Thyroid gland (tissue), 4 donors: ENCODE measurements around the gene DST. TPM values are rescaled to one million over a fixed set of nuclear protein-coding genes. Genes with fewer than 3 reads are reported as not detected.

Experiments
- DNase-seq, 2 donors: peaks; one replicate each; pipeline ENCODE4 v3.0.0-alpha.2; 2019
- H3K27ac ChIP-seq, 3 donors: fragments of 200-600 bp; sonication (generic); 1 replicate in 2 of 3; 2 replicates in 1 of 3; pipeline ENCODE4 v1.5.1; 2016 to 2019; ENCODE audit warnings: mild to moderate bottlenecking in 1 of 3, moderate library complexity in 1 of 3
- H3K27me3 ChIP-seq: fragments of 200-600 bp; sonication (generic); one replicate; pipeline ENCODE4 v1.5.1; 2019
- H3K36me3 ChIP-seq, 2 donors: fragments of 200-600 bp; sonication (generic); one replicate each; pipeline ENCODE4 v1.5.1; 2016 to 2019
- H3K4me1 ChIP-seq, 2 donors: fragments of 200-600 bp; sonication (generic); one replicate each; pipeline ENCODE4 v1.5.1; 2017 to 2019
- H3K4me3 ChIP-seq, 3 donors: fragments of 200-600 bp; sonication (generic); replicated peaks in 1 of 3; 1 replicate in 2 of 3; 2 replicates in 1 of 3; pipeline ENCODE4 v1.5.1; 2016; ENCODE audit warnings: mild to moderate bottlenecking in 1 of 3
- H3K9me3 ChIP-seq: fragments of 200-600 bp; sonication (generic); one replicate; pipeline ENCODE4 v1.5.1; 2017
- POLR2A ChIP-seq, 2 donors: fragments of 450-650 bp; IDR thresholded peaks; one replicate each; pipeline ENCODE4 v1.6.1; 2017; ENCODE audit warnings: antibody characterized with exemption in 2 of 2, mild to moderate bottlenecking in 2 of 2, moderate library complexity in 1 of 2
- WGBS, 2 donors: methylation state at CpG; one replicate each; pipeline ENCODE4 v1.1.5; 2017; 5-methylcytosine and 5-hydroxymethylcytosine counted together
- intact Hi-C: fragments of 100-400 bp; cut with DNase I; formaldehyde crosslinking; loops from one replicate; pipeline ENCODE4 v1.15.1; 2023
- total RNA-seq, 4 donors: library from RNA; depleted of rRNA; stranded (reverse); fragments of >200 nt; gene quantifications; one replicate each; pipeline ENCODE4 v1.2.3, GENCODE V29; 2016
- TF ChIP-seq, protein P1 (sequence below), 6 experiments: fragments of 200-600 bp in 3 of 6; fragments of 450-650 bp in 3 of 6; sonication (generic) in 3 of 6; IDR thresholded peaks; one replicate each; pipeline ENCODE4 v1.5.1; 2016 to 2019; ENCODE audit warnings: antibody characterized with exemption in 6 of 6, mild to moderate bottlenecking in 2 of 6, inconsistent platforms in 1 of 6, moderate library complexity in 1 of 6

DST gene
- total RNA-seq, 4 donors from 2014 or later = 99.8 to 169 (median 149) TPM

DNA sequence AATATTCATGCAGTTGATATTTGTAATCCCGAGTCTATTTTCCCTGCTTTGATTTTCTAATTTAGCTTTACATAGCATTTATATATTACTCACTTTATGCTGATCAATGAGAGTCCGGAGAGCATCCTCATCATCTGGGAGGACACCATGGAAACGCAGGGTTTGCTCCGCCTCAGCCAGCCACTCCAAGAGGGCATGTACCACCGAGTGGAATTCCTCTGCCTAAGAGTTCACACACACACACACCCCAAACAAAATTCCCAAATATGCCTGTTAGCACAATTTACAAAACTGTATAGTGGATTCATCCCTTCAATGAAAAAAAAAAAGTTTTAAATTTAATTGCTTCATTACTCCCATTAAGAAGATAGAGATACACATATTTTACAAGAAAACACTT lies 160.7 kb downstream of the DST start:
- no peaks in the 10 kb centered on the region for H3K27me3 ChIP-seq
- intact Hi-C loops = no loop called here
- H3K36me3 ChIP-seq = peaks cover 9 to 17% of the 10 kb centered on the region in 2 donors
- no peaks in the 10 kb centered on the region for H3K9me3 ChIP-seq
- DNase-seq = no peak
- no peak overlapping the region for H3K27ac ChIP-seq
- H3K4me1 ChIP-seq = no peaks in the 10 kb centered on the region
- TF ChIP-seq, protein P1, sequence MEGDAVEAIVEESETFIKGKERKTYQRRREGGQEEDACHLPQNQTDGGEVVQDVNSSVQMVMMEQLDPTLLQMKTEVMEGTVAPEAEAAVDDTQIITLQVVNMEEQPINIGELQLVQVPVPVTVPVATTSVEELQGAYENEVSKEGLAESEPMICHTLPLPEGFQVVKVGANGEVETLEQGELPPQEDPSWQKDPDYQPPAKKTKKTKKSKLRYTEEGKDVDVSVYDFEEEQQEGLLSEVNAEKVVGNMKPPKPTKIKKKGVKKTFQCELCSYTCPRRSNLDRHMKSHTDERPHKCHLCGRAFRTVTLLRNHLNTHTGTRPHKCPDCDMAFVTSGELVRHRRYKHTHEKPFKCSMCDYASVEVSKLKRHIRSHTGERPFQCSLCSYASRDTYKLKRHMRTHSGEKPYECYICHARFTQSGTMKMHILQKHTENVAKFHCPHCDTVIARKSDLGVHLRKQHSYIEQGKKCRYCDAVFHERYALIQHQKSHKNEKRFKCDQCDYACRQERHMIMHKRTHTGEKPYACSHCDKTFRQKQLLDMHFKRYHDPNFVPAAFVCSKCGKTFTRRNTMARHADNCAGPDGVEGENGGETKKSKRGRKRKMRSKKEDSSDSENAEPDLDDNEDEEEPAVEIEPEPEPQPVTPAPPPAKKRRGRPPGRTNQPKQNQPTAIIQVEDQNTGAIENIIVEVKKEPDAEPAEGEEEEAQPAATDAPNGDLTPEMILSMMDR (IDR thresholded peaks at IDR 0.05) = no peak
- TF ChIP-seq POLR2A (IDR thresholded peaks at IDR 0.05) = no peak
- no peak overlapping the region for H3K4me3 ChIP-seq
- WGBS, 2 donors = 84 to 88% methylated on average over 5 of the region's 5 CpGs

DNA sequence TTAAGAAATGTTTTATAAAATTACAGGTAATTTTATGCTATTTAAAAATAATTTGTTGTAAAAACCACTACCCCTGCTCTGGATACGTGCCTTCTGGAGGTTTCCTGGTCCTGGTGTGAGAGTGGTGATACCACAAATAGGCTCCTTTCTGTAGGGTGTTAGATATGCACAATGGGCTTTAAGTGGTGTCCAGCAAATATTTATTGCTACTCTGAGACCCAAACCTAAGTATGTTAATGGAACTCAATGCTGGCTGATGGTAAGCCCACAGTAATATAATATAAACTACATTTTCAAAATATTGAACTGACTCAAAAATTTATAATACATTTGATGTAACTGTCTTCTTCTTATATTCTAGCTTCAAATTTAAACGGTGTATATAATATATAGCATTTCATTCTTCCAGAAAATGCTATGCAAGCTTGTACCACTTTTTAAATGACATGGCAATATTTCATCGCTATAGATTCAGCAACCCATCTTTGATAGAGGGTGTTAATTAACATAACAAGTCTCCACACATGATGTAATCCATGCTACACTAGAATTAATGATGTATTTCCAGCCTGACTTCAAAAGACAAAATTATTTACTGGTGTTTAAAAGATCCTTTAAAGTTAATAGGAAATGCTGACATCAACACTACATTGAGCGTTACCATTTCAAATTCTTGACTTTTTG lies 161.9 kb downstream of the DST start:
- Histone ChIP-seq H3K36me3 (peaks cover 11 to 14% of the 10 kb centered on the region in 2 donors), H3K4me3 (no peak overlapping the region), H3K27ac (no peak overlapping the region), H3K4me1 (no peaks in the 10 kb centered on the region), H3K9me3 (no peaks in the 10 kb centered on the region), H3K27me3 (no peaks in the 10 kb centered on the region)
- WGBS, 2 donors = 92 to 93% methylated on average over 4 of the region's 4 CpGs
- intact Hi-C loops = no loop called here
- no peak for DNase-seq
- no peak for TF ChIP-seq POLR2A (IDR thresholded peaks at IDR 0.05)
- TF ChIP-seq, protein P1 (IDR thresholded peaks at IDR 0.05) = no peak

DNA sequence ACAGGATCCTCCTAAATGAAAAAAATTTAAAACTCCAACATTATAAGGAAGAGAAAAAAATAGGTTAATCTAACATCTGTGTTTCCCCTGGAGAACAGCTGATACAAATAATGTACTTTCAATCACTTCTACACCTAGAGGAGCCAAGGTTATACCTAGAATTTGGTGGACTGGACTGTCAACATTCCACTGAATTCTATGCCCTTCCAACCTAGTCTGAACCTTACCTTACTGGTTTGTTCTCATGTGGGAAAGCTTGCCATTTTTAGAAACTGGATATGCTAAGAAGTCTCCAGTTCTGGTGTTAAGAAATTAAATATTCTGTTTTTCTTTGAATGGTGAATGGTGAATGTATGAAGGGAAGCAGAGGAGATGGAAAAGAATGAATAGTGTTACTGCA lies 162.4 kb downstream of the DST start:
- TF ChIP-seq POLR2A (IDR thresholded peaks at IDR 0.05) = no peak
- TF ChIP-seq, protein P1 (IDR thresholded peaks at IDR 0.05) = no peak
- Histone ChIP-seq H3K27me3 (no peaks in the 10 kb centered on the region), H3K36me3 (peaks cover 11 to 14% of the 10 kb centered on the region in 2 donors), H3K9me3 (no peaks in the 10 kb centered on the region), H3K27ac (no peak overlapping the region), H3K4me3 (no peak overlapping the region), H3K4me1 (no peaks in the 10 kb centered on the region)
- intact Hi-C loops = no loop called here
- no peak for DNase-seq

DNA sequence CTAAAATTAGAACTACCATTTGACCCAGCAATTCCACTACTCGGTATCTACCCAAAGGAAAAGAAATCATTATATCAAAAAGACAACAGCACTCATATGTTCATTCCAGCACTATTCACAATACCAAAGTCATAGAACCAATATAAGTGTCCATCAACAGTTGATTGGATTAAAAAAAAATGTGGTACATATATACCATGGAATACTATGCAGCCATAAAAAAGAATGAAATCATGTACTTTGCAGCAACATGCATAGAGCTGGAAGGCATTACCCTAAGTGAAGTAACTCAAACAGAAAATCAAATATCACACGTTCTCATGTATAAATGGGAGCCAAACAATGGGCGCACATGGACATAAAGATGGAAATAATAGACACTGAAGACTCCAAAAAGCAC lies 163.3 kb downstream of the DST start:
- H3K4me3 ChIP-seq = no peak overlapping the region
- no peak for DNase-seq
- intact Hi-C loops = no loop called here
- no peak overlapping the region for H3K27ac ChIP-seq
- H3K36me3 ChIP-seq = peaks cover 11 to 14% of the 10 kb centered on the region in 2 donors
- TF ChIP-seq, protein P1 (IDR thresholded peaks at IDR 0.05) = no peak
- no peak for TF ChIP-seq POLR2A (IDR thresholded peaks at IDR 0.05)
- H3K4me1 ChIP-seq = no peaks in the 10 kb centered on the region
- no peaks in the 10 kb centered on the region for H3K27me3 ChIP-seq
- no peaks in the 10 kb centered on the region for H3K9me3 ChIP-seq
- 94 to 97% methylated on average over 3 of the region's 3 CpGs for WGBS, 2 donors

DNA sequence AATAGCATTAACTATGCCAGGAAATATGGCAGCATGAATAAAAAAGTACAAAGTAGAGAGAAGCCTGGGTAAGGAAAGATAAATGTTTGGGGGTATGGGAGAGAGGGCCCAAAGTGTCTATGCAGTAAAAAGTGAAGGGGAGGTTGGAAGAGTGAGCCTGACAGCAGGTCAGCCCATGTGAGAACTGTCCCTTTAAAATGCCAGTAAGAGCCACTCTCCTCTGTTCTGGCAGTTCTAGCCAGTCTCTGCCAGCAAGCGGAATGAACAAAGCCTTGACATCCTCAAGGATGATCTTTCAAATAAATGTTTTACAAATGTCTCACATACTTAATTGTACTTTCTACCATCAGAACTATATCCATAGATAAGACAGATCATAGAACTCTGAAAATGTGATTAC lies 164.5 kb downstream of the DST start:
- no peak for TF ChIP-seq POLR2A (IDR thresholded peaks at IDR 0.05)
- TF ChIP-seq, protein P1 (IDR thresholded peaks at IDR 0.05) = no peak
- WGBS, 2 donors = 97 to 100% methylated on average over 1 of the region's 1 CpG
- no peak overlapping the region for H3K4me3 ChIP-seq
- no peak for DNase-seq
- H3K27ac ChIP-seq = no peak overlapping the region
- intact Hi-C loops = no loop called here
- no peaks in the 10 kb centered on the region for H3K27me3 ChIP-seq
- no peaks in the 10 kb centered on the region for H3K4me1 ChIP-seq
- peaks cover 15 to 20% of the 10 kb centered on the region in 2 donors for H3K36me3 ChIP-seq
- H3K9me3 ChIP-seq = no peaks in the 10 kb centered on the region
